MM.1S (cell line): Measurements from ENCODE around the gene PTPN20.

Source experiments
- CTCF ChIP-seq: fragments of 300-600 bp; sonication (generic); IDR thresholded peaks from 2 replicates; pipeline ENCODE4 v1.5.1; 2016; ENCODE audit warnings: antibody characterized with exemption, low read length, mixed read lengths
- EZH2 ChIP-seq: fragments of 300-600 bp; sonication (generic); optimal IDR thresholded peaks from 2 replicates; pipeline ENCODE3; 2017; ENCODE audit warnings: low read depth, mild to moderate bottlenecking, antibody characterized with exemption, low read length, mixed read lengths
- EZH2phosphoT487 ChIP-seq: fragments of 300-600 bp; sonication (generic); IDR thresholded peaks from 2 replicates; pipeline ENCODE4 v1.6.1; 2018; ENCODE audit warnings: antibody characterized with exemption, low read length

- TF ChIP-seq EZH2phosphoT487 (no peak), CTCF (no peak), EZH2 (no peak)
Observed at GRCh38 chr10:47035171-47035818, 124.1 kb downstream of the PTPN20 start.
